Measurements from ENCODE around the gene PUS7.

The PUS7 gene

GRCh38 chr7:105502173-105502572 lies 19.9 kb downstream of the PUS7 start:
- Histone ChIP-seq H3K36me3 (replicated peaks in 1 of 2; ENCODE audit: control insufficient read depth in 2 of 2, insufficient read depth in 2 of 2, low read length in 2 of 2) (peaks cover 18 to 90% of the 10 kb centered on the region in 2 donors), H3K9me3 (replicated peaks in 1 of 2; ENCODE audit: control insufficient read depth in 2 of 2, insufficient read depth in 1 of 2, low read depth in 1 of 2, low read length in 2 of 2) (no peaks in the 10 kb centered on the region), H2BK12ac (ENCODE audit: low read length) (no peak overlapping the region), H2AFZ (ENCODE audit: low read length) (no peak overlapping the region), H3K4me3 (ENCODE audit: low read length in 2 of 2) (no peak overlapping the region), H2BK5ac (ENCODE audit: low read length) (no peak overlapping the region), H4K91ac (ENCODE audit: low read depth, low read length, poor library complexity) (no peak overlapping the region), H3K14ac (ENCODE audit: low read length) (no peak overlapping the region), H4K8ac (ENCODE audit: low read depth, low read length) (no peak overlapping the region), H3K23ac (ENCODE audit: low read depth, low read length, poor library complexity) (no peak overlapping the region), H3K4me1 (ENCODE audit: control insufficient read depth in 2 of 2, insufficient read depth in 1 of 2, low read depth in 1 of 2, low read length in 2 of 2) (no peaks in the 10 kb centered on the region), H3K79me1 (ENCODE audit: low read depth, low read length) (no peaks in the 10 kb centered on the region), H3K4ac (ENCODE audit: low read length) (no peak overlapping the region), H3K27me3 (ENCODE audit: control insufficient read depth in 3 of 3, insufficient read depth in 3 of 3, low read depth in 1 of 3, low read length in 3 of 3) (peaks cover 0 to 2% (median 0%) of the 10 kb centered on the region in 3 experiments), H3K18ac (ENCODE audit: low read length) (no peak overlapping the region), H3K4me2 (ENCODE audit: insufficient read depth, low read length, poor library complexity, severe bottlenecking) (no peak overlapping the region), H3K9ac (ENCODE audit: low read depth, low read length, poor library complexity) (no peak overlapping the region), H3K27ac (replicated peaks; ENCODE audit: low read length) (no peak overlapping the region), H2BK15ac (ENCODE audit: low read length) (no peak overlapping the region), H2AK5ac (ENCODE audit: low read depth, low read length) (no peak overlapping the region), H2BK120ac (ENCODE audit: low read depth, low read length) (no peak overlapping the region)
- WGBS, 2 donors (ENCODE audit: extremely low coverage in 2 of 2, insufficient read length in 2 of 2, insufficient replicate concordance in 1 of 2) = no CpG with 5 or more reads among the region's 9 CpGs
- DNase-seq (ENCODE audit: low spot score) = no peak

- no CpG with 5 or more reads among the region's 5 CpGs for WGBS, 2 donors (ENCODE audit: extremely low coverage in 2 of 2, insufficient read length in 2 of 2, insufficient replicate concordance in 1 of 2)
- no peaks in the 10 kb centered on the region for H3K4me1 ChIP-seq (ENCODE audit: control insufficient read depth in 2 of 2, insufficient read depth in 1 of 2, low read depth in 1 of 2, low read length in 2 of 2)
- H2BK12ac ChIP-seq (ENCODE audit: low read length) = no peak overlapping the region
- H2AFZ ChIP-seq (ENCODE audit: low read length) = no peak overlapping the region
- H3K9ac ChIP-seq (ENCODE audit: low read depth, low read length, poor library complexity) = no peak overlapping the region
- no peak overlapping the region for H2BK15ac ChIP-seq (ENCODE audit: low read length)
- no peak overlapping the region for H2BK5ac ChIP-seq (ENCODE audit: low read length)
- no peak overlapping the region for H3K4ac ChIP-seq (ENCODE audit: low read length)
- peaks cover 0 to under 1% (median 0%) of the 10 kb centered on the region in 3 experiments for H3K27me3 ChIP-seq (ENCODE audit: control insufficient read depth in 3 of 3, insufficient read depth in 3 of 3, low read depth in 1 of 3, low read length in 3 of 3)
- H3K27ac ChIP-seq (replicated peaks; ENCODE audit: low read length) = no peak overlapping the region
- no peak overlapping the region for H2AK5ac ChIP-seq (ENCODE audit: low read depth, low read length)
- no peak overlapping the region for H3K23ac ChIP-seq (ENCODE audit: low read depth, low read length, poor library complexity)
- no peak overlapping the region for H3K14ac ChIP-seq (ENCODE audit: low read length)
- DNase-seq (ENCODE audit: low spot score) = no peak
- H3K4me3 ChIP-seq (ENCODE audit: low read length in 2 of 2) = no peak overlapping the region
- no peak overlapping the region for H2BK120ac ChIP-seq (ENCODE audit: low read depth, low read length)
- H4K8ac ChIP-seq (ENCODE audit: low read depth, low read length) = no peak overlapping the region
- no peaks in the 10 kb centered on the region for H3K79me1 ChIP-seq (ENCODE audit: low read depth, low read length)
- H3K36me3 ChIP-seq (replicated peaks in 1 of 2; ENCODE audit: control insufficient read depth in 2 of 2, insufficient read depth in 2 of 2, low read length in 2 of 2) = peaks cover 9 to 63% of the 10 kb centered on the region in 2 donors
- H3K9me3 ChIP-seq (replicated peaks in 1 of 2; ENCODE audit: control insufficient read depth in 2 of 2, insufficient read depth in 1 of 2, low read depth in 1 of 2, low read length in 2 of 2) = no peaks in the 10 kb centered on the region
- no peak overlapping the region for H4K91ac ChIP-seq (ENCODE audit: low read depth, low read length, poor library complexity)
- no peak overlapping the region for H3K4me2 ChIP-seq (ENCODE audit: insufficient read depth, low read length, poor library complexity, severe bottlenecking)
- H3K18ac ChIP-seq (ENCODE audit: low read length) = no peak overlapping the region
Measured at GRCh38 chr7:105497016-105497415, 25.1 kb downstream of the PUS7 start.

- peaks cover 8 to 61% of the 10 kb centered on the region in 2 donors for H3K36me3 ChIP-seq (replicated peaks in 1 of 2; ENCODE audit: control insufficient read depth in 2 of 2, insufficient read depth in 2 of 2, low read length in 2 of 2)
- no peak for DNase-seq (ENCODE audit: low spot score)
- no peak overlapping the region for H3K4ac ChIP-seq (ENCODE audit: low read length)
- no peak overlapping the region for H2BK120ac ChIP-seq (ENCODE audit: low read depth, low read length)
- no peak overlapping the region for H3K4me3 ChIP-seq (ENCODE audit: low read length in 2 of 2)
- no peaks in the 10 kb centered on the region for H3K79me1 ChIP-seq (ENCODE audit: low read depth, low read length)
- H3K4me1 ChIP-seq (ENCODE audit: control insufficient read depth in 2 of 2, insufficient read depth in 1 of 2, low read depth in 1 of 2, low read length in 2 of 2) = no peaks in the 10 kb centered on the region
- no peak overlapping the region for H2BK15ac ChIP-seq (ENCODE audit: low read length)
- no peak overlapping the region for H2BK12ac ChIP-seq (ENCODE audit: low read length)
- no peaks in the 10 kb centered on the region for H3K27me3 ChIP-seq (ENCODE audit: control insufficient read depth in 3 of 3, insufficient read depth in 3 of 3, low read depth in 1 of 3, low read length in 3 of 3)
- no peak overlapping the region for H3K23ac ChIP-seq (ENCODE audit: low read depth, low read length, poor library complexity)
- no peaks in the 10 kb centered on the region for H3K9me3 ChIP-seq (replicated peaks in 1 of 2; ENCODE audit: control insufficient read depth in 2 of 2, insufficient read depth in 1 of 2, low read depth in 1 of 2, low read length in 2 of 2)
- no peak overlapping the region for H3K9ac ChIP-seq (ENCODE audit: low read depth, low read length, poor library complexity)
- H2AFZ ChIP-seq (ENCODE audit: low read length) = no peak overlapping the region
- no peak overlapping the region for H3K18ac ChIP-seq (ENCODE audit: low read length)
- no peak overlapping the region for H4K8ac ChIP-seq (ENCODE audit: low read depth, low read length)
- H3K14ac ChIP-seq (ENCODE audit: low read length) = no peak overlapping the region
- no peak overlapping the region for H3K27ac ChIP-seq (replicated peaks; ENCODE audit: low read length)
- no peak overlapping the region for H3K4me2 ChIP-seq (ENCODE audit: insufficient read depth, low read length, poor library complexity, severe bottlenecking)
- WGBS, 2 donors (ENCODE audit: extremely low coverage in 2 of 2, insufficient read length in 2 of 2, insufficient replicate concordance in 1 of 2) = no CpG with 5 or more reads among the region's 2 CpGs
- no peak overlapping the region for H2BK5ac ChIP-seq (ENCODE audit: low read length)
- no peak overlapping the region for H2AK5ac ChIP-seq (ENCODE audit: low read depth, low read length)
- no peak overlapping the region for H4K91ac ChIP-seq (ENCODE audit: low read depth, low read length, poor library complexity)
Measured at GRCh38 chr7:105496521-105496920, 25.6 kb downstream of the PUS7 start.

- Histone ChIP-seq H3K4ac (ENCODE audit: low read length) (no peak overlapping the region), H3K9me3 (replicated peaks in 1 of 2; ENCODE audit: control insufficient read depth in 2 of 2, insufficient read depth in 1 of 2, low read depth in 1 of 2, low read length in 2 of 2) (no peaks in the 10 kb centered on the region), H2BK15ac (ENCODE audit: low read length) (no peak overlapping the region), H3K79me1 (ENCODE audit: low read depth, low read length) (no peaks in the 10 kb centered on the region), H3K4me2 (ENCODE audit: insufficient read depth, low read length, poor library complexity, severe bottlenecking) (no peak overlapping the region), H3K14ac (ENCODE audit: low read length) (no peak overlapping the region), H2AK5ac (ENCODE audit: low read depth, low read length) (no peak overlapping the region), H3K23ac (ENCODE audit: low read depth, low read length, poor library complexity) (no peak overlapping the region), H3K27ac (replicated peaks; ENCODE audit: low read length) (no peak overlapping the region), H3K36me3 (replicated peaks in 1 of 2; ENCODE audit: control insufficient read depth in 2 of 2, insufficient read depth in 2 of 2, low read length in 2 of 2) (peaks cover 0 to 54% of the 10 kb centered on the region in 2 donors), H2AFZ (ENCODE audit: low read length) (no peak overlapping the region), H3K4me1 (ENCODE audit: control insufficient read depth in 2 of 2, insufficient read depth in 1 of 2, low read depth in 1 of 2, low read length in 2 of 2) (no peaks in the 10 kb centered on the region), H3K4me3 (ENCODE audit: low read length in 2 of 2) (no peak overlapping the region), H2BK120ac (ENCODE audit: low read depth, low read length) (no peak overlapping the region), H2BK5ac (ENCODE audit: low read length) (no peak overlapping the region), H2BK12ac (ENCODE audit: low read length) (no peak overlapping the region), H3K27me3 (ENCODE audit: control insufficient read depth in 3 of 3, insufficient read depth in 3 of 3, low read depth in 1 of 3, low read length in 3 of 3) (no peaks in the 10 kb centered on the region), H4K8ac (ENCODE audit: low read depth, low read length) (no peak overlapping the region), H3K9ac (ENCODE audit: low read depth, low read length, poor library complexity) (no peak overlapping the region), H3K18ac (ENCODE audit: low read length) (no peak overlapping the region), H4K91ac (ENCODE audit: low read depth, low read length, poor library complexity) (no peak overlapping the region)
- DNase-seq (ENCODE audit: low spot score) = no peak
- no CpG with 5 or more reads among the region's 5 CpGs for WGBS, 2 donors (ENCODE audit: extremely low coverage in 2 of 2, insufficient read length in 2 of 2, insufficient replicate concordance in 1 of 2)
Measured at GRCh38 chr7:105493923-105494315, 28.2 kb downstream of the PUS7 start.
